Thoracic aorta (tissue), 2 donors: ENCODE results near the gene LBHD2. TPM values are rescaled to one million over a fixed set of nuclear protein-coding genes. Genes with fewer than 3 reads are reported as not detected.

ENCODE experiments used
- ATAC-seq: fragments of 150-250 bp; one replicate; pipeline ENCODE4 v1.8.0; 2017; ENCODE audit warnings: low read depth; ENCODE audit not compliant: insufficient number of reproducible peaks, low FRiP score
- DNase-seq: peaks from one replicate; pipeline ENCODE4 v3.0.0-alpha.2; 2020; ENCODE audit warnings: low spot score
- H3K27ac ChIP-seq, 2 donors: fragments of 200-600 bp; sonication (generic); 1 replicate in 1 of 2; 2 replicates in 1 of 2; pipeline ENCODE4 v1.5.1; 2016; ENCODE audit warnings: mild to moderate bottlenecking in 2 of 2, moderate library complexity in 2 of 2
- H3K27me3 ChIP-seq: fragments of 200-600 bp; sonication (generic); replicated peaks from 2 replicates; pipeline ENCODE4 v1.6.0; 2016; ENCODE audit warnings: mild to moderate bottlenecking; ENCODE audit not compliant: insufficient read depth
- H3K36me3 ChIP-seq: fragments of 200-600 bp; sonication (generic); one replicate; pipeline ENCODE4 v1.5.1; 2016
- H3K4me1 ChIP-seq, 2 donors: fragments of 200-600 bp; sonication (generic); 1 replicate in 1 of 2; 2 replicates in 1 of 2; pipeline versions ENCODE4 v1.5.1 to v1.6.0; 2016; ENCODE audit warnings: low read depth in 2 of 2, mild to moderate bottlenecking in 1 of 2; ENCODE audit not compliant: control insufficient read depth in 1 of 2
- H3K4me3 ChIP-seq: fragments of 200-600 bp; sonication (generic); 2 replicates; pipeline ENCODE4 v1.5.1; 2016; ENCODE audit warnings: mild to moderate bottlenecking
- H3K9me3 ChIP-seq: fragments of 200-600 bp; sonication (generic); 2 replicates; pipeline ENCODE4 v1.5.1; 2016
- CTCF ChIP-seq: fragments of 200-600 bp; sonication (generic); IDR thresholded peaks from one replicate; pipeline ENCODE4 v1.5.1; 2019; ENCODE audit warnings: antibody characterized with exemption
- total RNA-seq, 2 donors: library from RNA; depleted of rRNA; stranded (reverse); fragments of >200 nt; gene quantifications; one replicate each; pipeline versions ENCODE4 v1.1.0 to v1.2.3, GENCODE V29; 2016

The LBHD2 gene
- total RNA-seq, 2 donors from 2014 or later: not detected

DNA sequence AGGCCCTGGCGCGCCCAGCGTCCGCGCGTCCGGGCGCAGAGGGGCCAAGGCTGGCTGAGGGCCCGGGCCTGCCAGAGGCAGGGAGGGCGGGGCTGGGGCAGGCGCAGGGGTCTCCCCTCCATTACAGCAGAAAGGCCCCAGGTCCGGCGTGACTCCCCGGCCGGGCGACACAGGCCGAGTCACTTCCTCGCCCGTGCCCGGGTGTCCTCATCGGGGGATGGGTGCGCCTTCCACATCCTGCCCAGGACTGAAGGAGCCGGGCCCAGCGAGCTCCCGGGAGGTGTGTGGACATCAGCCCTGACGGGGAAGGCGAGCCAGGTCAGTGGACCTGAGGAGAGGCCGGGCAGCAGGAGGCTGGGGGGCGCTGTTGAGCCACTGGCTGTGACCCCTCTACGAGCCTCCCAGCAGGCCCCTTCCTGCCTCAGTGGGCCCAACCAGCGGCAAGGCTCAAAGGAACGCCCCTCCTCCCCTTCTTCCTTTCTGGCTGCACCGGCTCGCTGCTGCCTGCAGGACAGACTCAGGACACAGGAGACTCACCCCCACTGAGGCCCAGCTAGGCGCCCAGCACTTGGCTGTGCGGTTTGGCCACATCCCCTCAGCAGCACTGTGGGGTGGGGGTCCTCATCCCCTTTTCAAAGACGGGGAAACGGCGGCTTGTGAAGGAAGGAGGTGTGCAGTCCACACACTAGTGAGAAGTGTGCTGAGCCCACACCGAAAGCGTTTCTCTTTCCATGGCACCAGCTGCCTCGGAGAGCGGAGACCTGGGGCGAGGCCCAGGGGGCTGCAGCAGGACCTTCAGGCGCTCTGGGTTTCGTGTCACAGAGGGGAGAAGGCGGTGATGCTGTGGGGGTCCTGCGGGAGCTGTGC, 39.9 kb downstream of the LBHD2 start:
- peaks cover 12 to 53% of the 10 kb centered on the region in 2 donors for H3K4me1 ChIP-seq
- H3K36me3 ChIP-seq: no peaks in the 10 kb centered on the region
- H3K27ac ChIP-seq: peak overlapping the region in 1 of 2 donors; percentile 71
- H3K9me3 ChIP-seq: no peaks in the 10 kb centered on the region
- ATAC-seq (no peak), DNase-seq (no peak)
- no peak for TF ChIP-seq CTCF
- H3K27me3 ChIP-seq: no peaks in the 10 kb centered on the region
- H3K4me3 ChIP-seq: peak overlapping the region; percentile 83

DNA sequence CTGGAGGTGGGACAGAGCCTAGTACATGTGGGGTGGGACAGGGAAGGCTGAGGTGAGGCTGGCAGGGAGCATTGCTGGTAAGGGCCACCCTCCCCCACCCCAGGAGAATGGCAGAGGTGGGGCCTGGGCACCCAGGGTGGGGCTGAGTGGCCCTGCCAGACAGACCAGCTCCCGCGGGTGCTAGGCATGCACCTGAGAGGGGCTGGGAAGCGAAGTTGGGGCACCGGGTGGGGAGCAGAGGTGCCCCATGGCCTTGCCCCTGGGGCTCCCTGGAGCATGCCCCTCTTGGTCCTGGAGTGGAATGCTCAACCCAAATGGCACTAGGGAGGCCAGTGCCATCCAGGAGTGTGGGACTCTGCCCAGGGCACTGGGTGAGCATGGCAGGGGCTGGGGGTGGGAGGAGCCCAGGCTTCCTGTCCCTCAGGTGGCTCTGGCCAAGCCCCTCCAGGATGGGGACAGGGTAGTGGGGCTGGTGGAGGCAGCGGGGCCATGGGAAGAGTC, 40.5 kb downstream of the LBHD2 start:
- H3K36me3 ChIP-seq: no peaks in the 10 kb centered on the region
- peak overlapping the region; percentile 83 for H3K4me3 ChIP-seq
- no peak overlapping the region for H3K27ac ChIP-seq
- peaks cover 12 to 51% of the 10 kb centered on the region in 2 donors for H3K4me1 ChIP-seq
- no peaks in the 10 kb centered on the region for H3K9me3 ChIP-seq
- H3K27me3 ChIP-seq: no peaks in the 10 kb centered on the region
- no peak for TF ChIP-seq CTCF
- DNase-seq (no peak), ATAC-seq (no peak)

DNA sequence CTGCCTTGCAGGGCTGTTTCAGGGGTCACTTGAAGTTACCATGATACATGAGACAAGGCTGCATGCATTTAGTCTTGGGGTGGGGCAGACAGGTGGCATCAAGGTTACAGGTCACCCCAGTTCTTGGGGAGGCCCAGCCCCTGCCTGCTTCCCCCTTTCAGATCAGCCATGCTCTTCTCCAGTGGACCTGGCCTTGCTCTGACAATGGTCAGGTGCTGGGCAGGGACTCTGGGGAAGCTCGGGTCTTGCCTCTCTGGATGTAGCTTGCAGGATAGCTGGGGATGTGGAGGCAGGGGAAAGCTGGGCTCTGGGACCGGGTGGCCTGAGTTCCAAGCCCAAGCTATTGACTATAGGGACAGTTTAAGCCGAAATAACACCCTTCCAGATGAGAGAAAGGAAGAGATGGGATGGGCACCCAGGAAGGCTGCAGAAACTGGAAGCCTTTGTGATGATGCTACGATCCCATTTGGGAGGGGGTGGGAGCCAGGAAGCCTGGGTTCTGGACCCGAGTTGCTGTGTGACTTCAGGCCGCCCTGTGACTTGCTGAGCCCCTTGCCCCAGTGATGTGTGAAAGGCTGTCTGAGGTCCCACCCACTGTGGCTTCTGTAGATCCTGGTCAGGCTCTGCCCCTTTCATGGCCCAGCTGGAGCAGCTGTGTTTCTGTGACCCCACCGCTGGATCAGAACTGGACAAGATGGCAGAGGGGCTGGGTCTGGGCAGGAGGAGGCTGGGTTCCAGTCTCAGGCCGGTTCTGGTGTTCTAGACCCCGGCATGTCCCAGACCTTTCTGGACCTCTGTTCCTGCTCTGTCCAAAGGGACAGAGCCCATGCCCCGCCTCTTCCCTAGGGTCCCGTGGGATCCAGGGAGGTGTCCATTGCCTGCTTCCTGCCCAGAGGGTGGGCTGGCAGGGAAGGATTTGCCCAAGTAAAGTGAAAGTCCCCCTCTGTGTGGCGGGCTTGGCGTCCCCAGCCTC, 41.4 kb downstream of the LBHD2 start:
- no peaks in the 10 kb centered on the region for H3K9me3 ChIP-seq
- no peak overlapping the region for H3K27ac ChIP-seq
- no peak for DNase-seq
- H3K27me3 ChIP-seq: no peaks in the 10 kb centered on the region
- no peak for ATAC-seq
- TF ChIP-seq CTCF: no peak
- peaks cover 12 to 51% of the 10 kb centered on the region in 2 donors for H3K4me1 ChIP-seq
- H3K4me3 ChIP-seq: peak overlapping the region; percentile 83
- H3K36me3 ChIP-seq: no peaks in the 10 kb centered on the region

GRCh38 chr14:103126088-103126872, 42.3 kb downstream of the LBHD2 start:
- no peak for ATAC-seq
- Histone ChIP-seq H3K27me3 (no peaks in the 10 kb centered on the region), H3K9me3 (no peaks in the 10 kb centered on the region), H3K4me1 (peaks cover 12 to 44% of the 10 kb centered on the region in 2 donors), H3K27ac (no peak overlapping the region), H3K4me3 (peak overlapping the region; percentile 50), H3K36me3 (no peaks in the 10 kb centered on the region)
- DNase-seq: no peak
- TF ChIP-seq CTCF: no peak
